Measurements from ENCODE around the gene DNAJC12.
"Not testable (repeated sequence)": the region's sequence is repeated elsewhere in the genome, so short reads cannot be mapped to it uniquely, and the experiment has no call there.

Gene DNAJC12

GRCh38 chr10:67837541-67838314, at the start of gene DNAJC12:
Gene DNAJC12, minus strand, starts transcription at chr10:67838188. Its CDS starts 177 bp downstream, at chr10:67838011.
- DNase-seq (ENCODE audit: low read depth in 2 of 2), result no peak

DNA sequence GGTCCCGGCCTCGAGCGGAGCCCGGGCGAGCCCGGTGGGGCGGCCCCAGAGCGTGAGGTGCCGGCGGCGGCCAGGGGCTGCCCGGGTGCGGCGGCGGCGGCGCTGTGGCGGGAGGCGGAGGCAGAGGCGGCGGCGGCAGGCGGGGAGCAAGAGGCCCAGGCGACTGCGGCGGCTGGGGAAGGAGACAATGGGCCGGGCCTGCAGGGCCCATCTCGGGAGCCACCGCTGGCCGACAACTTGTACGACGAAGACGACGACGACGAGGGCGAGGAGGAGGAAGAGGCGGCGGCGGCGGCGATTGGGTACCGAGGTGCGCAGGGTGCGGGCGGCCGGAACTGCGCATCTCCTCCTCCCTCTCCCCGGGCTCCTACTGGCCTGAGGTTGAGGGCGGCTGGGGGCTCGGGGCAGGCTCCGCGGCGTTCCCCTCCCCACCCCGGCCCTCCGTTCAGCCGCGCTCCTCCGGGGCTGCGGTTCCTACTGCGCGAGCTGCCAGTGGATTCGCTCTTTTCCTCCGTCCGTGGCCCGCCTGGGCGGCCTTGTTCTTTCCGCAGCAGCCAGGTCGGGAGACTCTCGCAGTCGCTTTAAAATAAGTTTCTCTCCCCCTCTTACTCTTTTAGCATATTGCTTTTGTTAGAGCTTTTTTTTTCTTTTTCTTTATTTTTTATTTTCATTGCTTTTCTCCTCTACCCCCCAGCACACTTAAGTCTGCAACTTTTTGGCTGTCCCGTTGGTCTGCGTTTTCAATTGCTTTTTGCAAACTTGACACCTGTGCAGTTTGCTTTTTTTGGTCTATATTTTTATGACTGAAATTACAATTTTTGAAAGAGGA, 47.1 kb upstream of the DNAJC12 start:
- peak; percentile 66 to 68 for DNase-seq (ENCODE audit: low read depth in 2 of 2)

GRCh38 chr10:67884313-67884841, 46.4 kb upstream of the DNAJC12 start, which contains the start of gene SIRT1:
Gene SIRT1, plus strand, starts transcription at chr10:67884656. Its CDS starts 66 bp downstream, at chr10:67884722.
- peak; percentile 88 to 89 for DNase-seq (ENCODE audit: low read depth in 2 of 2)

DNA sequence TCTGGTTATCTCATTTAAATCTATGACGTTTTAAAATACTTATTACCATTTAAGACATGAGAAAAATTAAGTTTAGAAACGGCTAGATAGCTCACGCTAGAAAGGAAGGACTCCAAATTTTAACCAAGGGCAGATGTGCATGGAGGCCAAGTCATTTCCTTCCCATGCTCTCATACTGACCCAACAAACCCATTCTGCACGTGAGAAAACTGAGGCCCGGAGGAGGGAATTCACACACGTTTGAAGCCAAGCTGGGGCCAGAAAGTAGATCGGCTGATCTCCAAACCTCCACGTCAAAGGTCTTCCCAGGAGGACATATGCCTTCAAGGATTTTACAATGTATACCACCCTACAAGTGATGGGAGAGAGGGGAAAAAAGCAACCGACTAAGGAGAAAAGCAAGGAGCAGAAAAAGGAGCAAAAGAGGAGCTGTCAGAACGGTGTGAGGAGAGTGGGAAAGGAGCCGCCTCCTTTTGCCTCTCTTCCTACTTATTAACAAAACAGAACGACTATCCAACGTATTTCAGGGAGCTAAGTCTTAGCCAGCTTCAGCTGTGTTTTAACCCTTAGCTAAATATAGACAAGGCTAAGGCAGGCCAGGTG, 45.8 kb upstream of the DNAJC12 start:
- DNase-seq (ENCODE audit: low read depth in 2 of 2), result no peak

DNA sequence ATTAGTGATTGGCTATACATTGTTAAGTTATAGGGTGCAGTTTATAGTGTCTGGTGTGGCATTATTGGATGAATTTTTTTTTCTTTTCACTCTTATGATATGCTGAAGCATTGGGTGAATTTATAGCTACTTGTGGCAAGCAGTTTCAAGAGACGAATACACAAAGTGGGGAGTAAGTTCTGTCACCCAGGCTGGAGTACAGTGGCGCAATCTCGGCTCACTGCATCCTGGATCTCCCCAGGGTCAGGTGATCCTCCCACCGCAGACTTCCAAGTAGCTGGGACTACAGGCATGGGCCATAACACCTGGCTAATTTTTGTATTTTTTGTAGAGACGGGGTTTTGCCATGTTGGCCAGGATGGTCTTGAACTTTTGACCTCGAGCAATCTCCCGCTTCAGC, 40.1 kb upstream of the DNAJC12 start:
- DNase-seq (ENCODE audit: low read depth in 2 of 2), result no peak

- DNase-seq (ENCODE audit: low read depth in 2 of 2), result not testable (repeated sequence)
Observed at GRCh38 chr10:67877421-67877820, 39.4 kb upstream of the DNAJC12 start.

GRCh38 chr10:67875340-67876238, 37.6 kb upstream of the DNAJC12 start:
- DNase-seq (ENCODE audit: low read depth in 2 of 2), result no peak

DNA sequence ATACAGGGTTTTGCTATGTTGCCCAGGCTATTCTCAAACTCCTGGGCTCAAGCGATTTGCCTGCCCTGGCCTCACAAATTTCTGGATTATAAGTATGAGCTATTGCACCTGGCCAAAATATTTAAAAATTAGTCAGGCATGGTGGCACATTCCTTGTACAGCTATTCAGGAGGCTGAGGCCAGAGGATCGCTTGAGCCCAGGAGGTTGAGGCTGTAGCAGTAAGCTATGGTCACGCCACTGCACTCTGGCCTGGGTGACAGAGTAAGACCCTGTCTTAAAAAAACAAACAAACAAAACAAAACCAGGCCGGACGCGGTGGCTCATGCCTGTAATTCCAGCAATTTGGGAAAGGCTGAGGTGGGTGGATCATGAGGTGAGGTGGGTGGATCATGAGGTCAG, 32.0 kb upstream of the DNAJC12 start:
- no peak for DNase-seq (ENCODE audit: low read depth in 2 of 2)

DNA sequence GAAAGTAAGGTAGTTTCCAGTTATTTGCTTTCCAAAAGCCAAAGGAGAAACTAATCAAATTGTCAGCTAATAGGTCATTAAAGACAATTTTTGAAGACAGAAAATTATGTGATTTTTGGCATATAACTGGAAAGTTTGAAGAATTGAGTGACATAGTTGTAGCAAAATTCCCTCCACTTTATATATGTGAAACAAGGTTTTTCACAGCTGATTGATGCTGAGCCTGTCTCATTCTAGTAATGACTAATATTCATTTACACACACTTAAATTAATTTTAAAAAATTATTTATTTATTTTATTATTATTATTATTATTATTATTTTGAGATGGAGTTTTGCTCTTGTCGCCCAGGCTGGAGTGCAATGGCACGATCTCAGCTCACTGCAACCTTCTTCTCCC, 30.1 kb upstream of the DNAJC12 start:
- no peak for DNase-seq (ENCODE audit: low read depth in 2 of 2)

GRCh38 chr10:67864607-67865371, 26.8 kb upstream of the DNAJC12 start:
- DNase-seq (ENCODE audit: low read depth in 2 of 2), result no peak

GRCh38 chr10:67863094-67863493, 25.1 kb upstream of the DNAJC12 start:
- no peak for DNase-seq (ENCODE audit: low read depth in 2 of 2)

- no peak for DNase-seq (ENCODE audit: low read depth in 2 of 2)
Observed at GRCh38 chr10:67861750-67862432, 23.9 kb upstream of the DNAJC12 start.

GRCh38 chr10:67858971-67859370, 21.0 kb upstream of the DNAJC12 start:
- DNase-seq (ENCODE audit: low read depth in 2 of 2), result no peak

DNA sequence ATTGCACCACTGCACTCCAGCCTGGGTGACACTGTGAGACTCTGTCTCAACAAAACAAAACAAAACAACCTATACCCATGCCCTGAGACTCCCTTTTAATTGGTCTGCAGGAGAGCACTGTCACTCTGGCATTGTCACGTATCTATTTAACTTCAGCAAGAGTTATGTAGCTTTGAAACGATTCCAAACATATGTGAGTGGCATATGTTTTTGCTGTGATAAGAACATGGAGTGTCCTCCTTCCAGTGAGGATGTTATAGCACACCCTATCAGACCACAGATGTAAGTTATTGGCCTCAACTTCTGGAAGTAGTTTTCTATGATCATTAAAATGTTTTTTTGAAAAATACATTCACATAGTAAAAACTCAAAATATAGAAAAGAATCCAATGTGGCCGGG, 15.5 kb upstream of the DNAJC12 start:
- DNase-seq (ENCODE audit: low read depth in 2 of 2), result no peak

DNA sequence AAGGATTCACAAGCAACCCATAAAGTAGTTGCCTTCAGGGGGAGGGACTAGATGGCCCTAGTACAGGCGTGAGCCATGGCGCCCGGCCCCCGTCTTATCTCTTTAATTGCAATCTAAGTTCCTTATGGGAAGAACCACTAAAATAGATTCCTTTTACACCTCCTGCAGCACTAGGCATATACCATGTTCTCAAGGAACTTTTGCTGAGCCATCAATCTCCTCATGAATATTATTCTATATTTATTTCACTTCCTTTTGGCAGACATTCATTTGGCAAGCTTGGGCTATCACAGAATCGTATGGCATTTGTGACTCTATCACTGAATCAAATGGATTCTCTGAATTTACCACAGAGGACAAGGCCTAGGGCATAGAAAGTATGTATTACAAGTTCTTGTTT, 14.8 kb upstream of the DNAJC12 start:
- no peak for DNase-seq (ENCODE audit: low read depth in 2 of 2)

- DNase-seq (ENCODE audit: low read depth in 2 of 2), result no peak
Observed at GRCh38 chr10:67851186-67851585, 13.2 kb upstream of the DNAJC12 start.

DNA sequence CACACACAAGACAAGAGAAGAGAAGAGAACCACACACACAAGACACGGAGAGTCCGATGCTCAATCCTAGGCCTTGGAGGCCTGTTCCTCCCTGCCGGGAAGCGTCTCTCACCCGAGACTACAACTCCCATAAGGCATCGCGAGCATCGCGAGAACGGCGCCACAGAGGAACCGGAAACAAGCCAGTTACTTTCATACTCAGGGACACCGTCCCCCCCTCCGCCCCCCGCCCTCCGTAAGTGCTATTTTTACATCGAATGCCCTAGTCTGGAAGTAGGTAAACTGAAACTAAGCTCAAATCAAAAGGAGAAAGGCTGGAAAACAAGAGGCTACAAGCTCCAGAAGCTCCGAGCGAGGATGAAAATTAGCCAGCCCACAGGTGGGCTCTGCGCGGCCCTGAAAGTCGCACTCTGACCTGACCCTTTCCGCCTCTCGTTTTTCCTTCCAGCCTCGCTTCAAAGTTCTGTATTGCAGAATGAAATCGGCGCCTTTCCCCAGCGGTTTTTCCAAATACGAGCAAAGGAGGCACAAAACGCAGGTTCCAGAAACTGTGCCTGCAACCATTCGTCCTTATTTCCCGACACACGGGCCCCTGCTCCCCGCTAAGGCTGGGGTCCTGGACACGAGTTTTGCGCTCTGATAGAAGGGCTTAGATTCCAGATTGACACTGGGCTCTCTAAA, 11.5 kb upstream of the DNAJC12 start:
- DNase-seq (ENCODE audit: low read depth in 2 of 2), result peak; percentile 74 to 89

DNA sequence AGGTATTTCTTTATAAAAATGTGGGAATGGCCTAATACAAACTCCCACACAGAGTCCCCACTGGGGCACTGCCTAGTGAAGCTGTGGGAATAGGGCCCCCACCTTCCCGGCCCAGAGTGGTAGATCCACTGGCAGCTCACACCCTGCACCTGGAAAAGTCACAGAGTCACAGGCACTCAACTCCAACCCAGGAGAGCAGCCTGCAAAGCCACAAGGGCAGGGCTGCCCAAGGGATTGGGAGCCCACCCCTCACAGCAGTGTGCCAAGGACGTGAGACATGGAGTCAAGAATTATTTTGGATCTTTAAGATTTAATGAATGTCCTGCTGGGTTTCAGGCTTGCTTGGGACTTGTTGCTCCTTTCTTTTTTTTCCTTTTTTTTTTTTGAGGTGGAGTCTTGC, 5.3 kb upstream of the DNAJC12 start:
- no peak for DNase-seq (ENCODE audit: low read depth in 2 of 2)

DNA sequence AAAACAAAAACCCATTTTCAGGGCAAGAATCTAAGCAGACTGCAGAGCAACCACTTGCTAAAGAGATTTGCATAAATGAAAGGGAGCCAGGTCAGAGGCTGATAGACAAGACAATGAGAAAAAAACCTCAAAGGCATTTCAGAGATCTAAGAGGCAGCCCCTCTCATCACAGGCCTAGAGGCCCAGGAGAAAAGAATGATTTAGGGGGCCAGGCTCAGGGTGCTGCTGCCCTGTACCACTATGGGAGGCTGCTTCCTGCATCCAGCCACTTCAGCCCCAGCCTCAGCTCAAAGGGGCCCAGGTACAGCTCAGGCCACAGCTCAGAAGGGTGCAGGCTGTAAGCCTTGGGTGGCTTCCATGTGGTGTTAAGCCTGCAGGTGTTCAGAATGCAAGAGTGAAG, 3.7 kb upstream of the DNAJC12 start:
- DNase-seq (ENCODE audit: low read depth in 2 of 2), result no peak
